CD4-positive, alpha-beta T cell treated with Interleukin-1 beta for 1 hour (primary cell): ENCODE results near the gene XRRA1.
"Not testable (repeated sequence)": the region's sequence is repeated elsewhere in the genome, so short reads cannot be mapped to it uniquely, and the experiment has no call there.

Experiments used
- DNase-seq, 2 donors: peaks; one replicate each; pipeline ENCODE4 v3.0.0-alpha.2; 2020 to 2022

The XRRA1 gene

GRCh38 chr11:74895340-74896116 lies 53.4 kb downstream of the XRRA1 start:
- no peak for DNase-seq

GRCh38 chr11:74893015-74893414 lies 55.9 kb downstream of the XRRA1 start:
- not testable (repeated sequence) for DNase-seq

- DNase-seq: peak in 1 of 2 donors; percentile 8
Observed at GRCh38 chr11:74877132-74877531, 71.8 kb downstream of the XRRA1 start.

GRCh38 chr11:74871037-74871436 lies 77.9 kb downstream of the XRRA1 start:
- DNase-seq: no peak

- peak in 1 of 2 donors; percentile 20 for DNase-seq
Observed at GRCh38 chr11:74870485-74870884, 78.4 kb downstream of the XRRA1 start.

- no peak for DNase-seq
Observed at GRCh38 chr11:74866557-74866956, 82.3 kb downstream of the XRRA1 start.

GRCh38 chr11:74863410-74863809 lies 85.5 kb downstream of the XRRA1 start:
- no peak for DNase-seq

GRCh38 chr11:74860743-74861142 lies 88.1 kb downstream of the XRRA1 start:
- DNase-seq: no peak

- no peak for DNase-seq
Observed at GRCh38 chr11:74853223-74853622, 95.7 kb downstream of the XRRA1 start.

GRCh38 chr11:74849525-74850391 lies 99.1 kb downstream of the XRRA1 start:
- DNase-seq: no peak

- DNase-seq: no peak
Observed at GRCh38 chr11:74847895-74848294, 101.0 kb downstream of the XRRA1 start.

- DNase-seq: no peak
Observed at GRCh38 chr11:74847395-74847794, 101.5 kb downstream of the XRRA1 start.

GRCh38 chr11:74846770-74847169 lies 102.1 kb downstream of the XRRA1 start:
- DNase-seq: no peak

- DNase-seq: no peak
Observed at GRCh38 chr11:74845978-74846517, 102.8 kb downstream of the XRRA1 start.

- DNase-seq: no peak
Observed at GRCh38 chr11:74844865-74845264, 104.0 kb downstream of the XRRA1 start.

- DNase-seq: no peak
Observed at GRCh38 chr11:74844072-74844471, 104.8 kb downstream of the XRRA1 start.

- no peak for DNase-seq
Observed at GRCh38 chr11:74842967-74843366, 105.9 kb downstream of the XRRA1 start.

GRCh38 chr11:74840486-74840885 lies 108.4 kb downstream of the XRRA1 start:
- DNase-seq: no peak

GRCh38 chr11:74839971-74840370 lies 108.9 kb downstream of the XRRA1 start:
- DNase-seq: no peak

GRCh38 chr11:74839446-74839845 lies 109.4 kb downstream of the XRRA1 start:
- no peak for DNase-seq

GRCh38 chr11:74838188-74838587 lies 110.7 kb downstream of the XRRA1 start:
- DNase-seq: no peak

GRCh38 chr11:74837191-74837590 lies 111.7 kb downstream of the XRRA1 start:
- DNase-seq: no peak

GRCh38 chr11:74826901-74827300 lies 122.0 kb downstream of the XRRA1 start:
- no peak for DNase-seq

- DNase-seq: not testable (repeated sequence)
Observed at GRCh38 chr11:74825596-74825995, 123.3 kb downstream of the XRRA1 start.
